C4-2B (cell line): ENCODE results near the gene SLC49A4.

ENCODE experiments used
- CTCF ChIP-seq: fragments of 450-650 bp; conservative IDR thresholded peaks from 2 replicates; pipeline ENCODE4 v1.5.1; 2017; ENCODE audit warnings: mild to moderate bottlenecking
- ZFX ChIP-seq: fragments of 450-650 bp; IDR thresholded peaks from 2 replicates; pipeline ENCODE4 v1.6.1; 2017

- TF ChIP-seq CTCF (no peak), ZFX (no peak)
Measured at GRCh38 chr3:122800706-122801237, 5.9 kb downstream of the SLC49A4 start.
